Measurements from ENCODE around the gene METTL16. TPM values are rescaled to one million over a fixed set of nuclear protein-coding genes. Genes with fewer than 3 reads are reported as not detected.
"Not testable (repeated sequence)": the region's sequence is repeated elsewhere in the genome, so short reads cannot be mapped to it uniquely, and the experiment has no call there.

Gene METTL16
- total RNA-seq, 4 donors from 2014 or later: 16.1 to 141 (median 19.8) TPM

DNA sequence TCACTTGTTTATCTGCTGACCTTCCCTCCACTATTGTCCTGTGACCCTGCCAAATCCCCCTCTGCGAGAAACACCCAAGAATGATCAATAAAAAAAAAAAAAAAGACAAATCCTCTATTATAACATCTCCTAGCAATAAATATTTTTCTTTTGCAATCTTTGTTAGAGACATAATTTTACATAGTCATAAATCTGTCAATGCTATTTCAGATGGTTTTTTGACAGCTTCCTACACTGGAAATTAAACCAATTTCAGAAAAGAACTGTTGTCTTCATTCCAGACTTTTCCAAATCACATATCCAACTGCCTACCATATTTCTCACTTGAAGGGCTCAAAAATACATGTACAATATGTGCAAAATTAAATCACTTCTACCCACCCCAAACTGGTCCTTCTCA, 3.7 kb downstream of the METTL16 start:
- H3K27ac ChIP-seq: no peak overlapping the region
- in situ Hi-C loops (cut with MboI; ENCODE audit: low pct_ligation_motif_present in 1 of 4, low pct_unique_long_range_greater_than_20kb in 1 of 4, low sequenced_read_pairs in 3 of 4): no loop called here
- WGBS, 2 donors (ENCODE audit: low coverage in 1 of 2): 40 to 67% methylated on average over 1 of the region's 1 CpG
- H3K4me1 ChIP-seq: peaks cover 11 to 21% (median 12%) of the 10 kb centered on the region in 4 donors
- H3K9me3 ChIP-seq: no peaks in the 10 kb centered on the region
- intact Hi-C loops (cut with DNase I; ENCODE audit: low total_unique reads): no loop called here
- TF ChIP-seq, protein P1, sequence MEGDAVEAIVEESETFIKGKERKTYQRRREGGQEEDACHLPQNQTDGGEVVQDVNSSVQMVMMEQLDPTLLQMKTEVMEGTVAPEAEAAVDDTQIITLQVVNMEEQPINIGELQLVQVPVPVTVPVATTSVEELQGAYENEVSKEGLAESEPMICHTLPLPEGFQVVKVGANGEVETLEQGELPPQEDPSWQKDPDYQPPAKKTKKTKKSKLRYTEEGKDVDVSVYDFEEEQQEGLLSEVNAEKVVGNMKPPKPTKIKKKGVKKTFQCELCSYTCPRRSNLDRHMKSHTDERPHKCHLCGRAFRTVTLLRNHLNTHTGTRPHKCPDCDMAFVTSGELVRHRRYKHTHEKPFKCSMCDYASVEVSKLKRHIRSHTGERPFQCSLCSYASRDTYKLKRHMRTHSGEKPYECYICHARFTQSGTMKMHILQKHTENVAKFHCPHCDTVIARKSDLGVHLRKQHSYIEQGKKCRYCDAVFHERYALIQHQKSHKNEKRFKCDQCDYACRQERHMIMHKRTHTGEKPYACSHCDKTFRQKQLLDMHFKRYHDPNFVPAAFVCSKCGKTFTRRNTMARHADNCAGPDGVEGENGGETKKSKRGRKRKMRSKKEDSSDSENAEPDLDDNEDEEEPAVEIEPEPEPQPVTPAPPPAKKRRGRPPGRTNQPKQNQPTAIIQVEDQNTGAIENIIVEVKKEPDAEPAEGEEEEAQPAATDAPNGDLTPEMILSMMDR (IDR thresholded peaks at IDR 0.05): no peak
- TF ChIP-seq EP300 (IDR thresholded peaks at IDR 0.05; ENCODE audit: low read depth) (no peak), POLR2A (IDR thresholded peaks at IDR 0.05) (no peak), POLR2AphosphoS5 (IDR thresholded peaks at IDR 0.05) (no peak)
- no peak for DNase-seq
- no peak overlapping the region for H3K4me3 ChIP-seq
- no peaks in the 10 kb centered on the region for H3K36me3 ChIP-seq
- no peaks in the 10 kb centered on the region for H3K27me3 ChIP-seq

- WGBS, 2 donors (ENCODE audit: low coverage in 1 of 2): no CpG with 5 or more reads among the region's 29 CpGs
- H3K9me3 ChIP-seq; H3K27me3 ChIP-seq; H3K27ac ChIP-seq; intact Hi-C loops (cut with DNase I; ENCODE audit: low total_unique reads); DNase-seq; H3K4me3 ChIP-seq; H3K36me3 ChIP-seq; in situ Hi-C loops (cut with MboI; ENCODE audit: low pct_ligation_motif_present in 1 of 4, low pct_unique_long_range_greater_than_20kb in 1 of 4, low sequenced_read_pairs in 3 of 4): not testable (repeated sequence)
- peaks cover 11 to 18% (median 12%) of the 10 kb centered on the region in 4 donors for H3K4me1 ChIP-seq
Observed at GRCh38 chr17:2507015-2507414, 4.7 kb downstream of the METTL16 start.

GRCh38 chr17:2503627-2504026, 8.1 kb downstream of the METTL16 start:
- DNase-seq: no peak
- Histone ChIP-seq H3K4me3 (no peak overlapping the region), H3K4me1 (no peaks in the 10 kb centered on the region), H3K27ac (no peak overlapping the region), H3K27me3 (no peaks in the 10 kb centered on the region), H3K36me3 (peaks cover 0 to 11% (median 5%) of the 10 kb centered on the region in 4 donors), H3K9me3 (no peaks in the 10 kb centered on the region)
- WGBS, 2 donors (ENCODE audit: low coverage in 1 of 2): 72 to 82% methylated on average over 5 of the region's 5 CpGs
- intact Hi-C loops (cut with DNase I; ENCODE audit: low total_unique reads): no loop called here
- TF ChIP-seq EP300 (IDR thresholded peaks at IDR 0.05; ENCODE audit: low read depth) (no peak), POLR2AphosphoS5 (IDR thresholded peaks at IDR 0.05) (no peak), POLR2A (IDR thresholded peaks at IDR 0.05) (no peak)
- TF ChIP-seq, protein P1 (IDR thresholded peaks at IDR 0.05): no peak
- in situ Hi-C loops (cut with MboI; ENCODE audit: low pct_ligation_motif_present in 1 of 4, low pct_unique_long_range_greater_than_20kb in 1 of 4, low sequenced_read_pairs in 3 of 4): no loop called here

DNA sequence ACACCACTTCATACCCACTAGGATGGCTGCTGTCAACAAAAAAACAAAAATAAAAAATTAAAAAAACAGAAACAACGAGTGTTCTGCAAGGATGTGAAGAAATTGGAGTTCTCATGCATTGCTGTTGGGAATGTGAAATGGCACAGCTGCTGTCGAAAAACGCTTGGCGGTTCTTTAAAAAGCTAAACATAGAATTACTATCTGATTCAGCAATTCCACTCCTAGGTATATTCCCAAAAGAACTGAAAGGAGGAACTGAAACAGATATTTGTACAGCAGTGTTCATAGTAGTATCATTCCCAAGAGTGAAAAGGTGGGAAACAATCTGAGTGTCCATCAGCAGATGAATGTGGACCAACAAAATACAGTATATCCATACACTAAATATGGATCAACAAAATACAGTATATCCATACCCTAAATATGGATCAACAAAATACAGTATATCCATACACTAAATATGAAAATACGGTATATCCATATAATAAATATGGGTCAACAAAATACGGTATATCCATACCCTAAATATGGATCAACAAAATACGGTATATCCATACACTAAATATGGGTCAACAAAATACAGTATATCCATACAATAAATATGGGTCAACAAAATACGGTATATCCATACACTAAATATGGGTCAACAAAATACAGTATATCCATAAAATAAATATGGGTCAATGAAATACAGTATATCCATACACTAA, 8.7 kb downstream of the METTL16 start:
- H3K4me1 ChIP-seq: no peaks in the 10 kb centered on the region
- H3K36me3 ChIP-seq: peaks cover 0 to 11% (median 5%) of the 10 kb centered on the region in 4 donors
- 87 to 95% methylated on average over 8 of the region's 8 CpGs for WGBS, 2 donors (ENCODE audit: low coverage in 1 of 2)
- in situ Hi-C loops (cut with MboI; ENCODE audit: low pct_ligation_motif_present in 1 of 4, low pct_unique_long_range_greater_than_20kb in 1 of 4, low sequenced_read_pairs in 3 of 4) (no loop called here), intact Hi-C loops (cut with DNase I; ENCODE audit: low total_unique reads) (no loop called here)
- H3K9me3 ChIP-seq: no peaks in the 10 kb centered on the region
- no peak overlapping the region for H3K4me3 ChIP-seq
- TF ChIP-seq POLR2A (IDR thresholded peaks at IDR 0.05) (no peak), EP300 (IDR thresholded peaks at IDR 0.05; ENCODE audit: low read depth) (no peak), POLR2AphosphoS5 (IDR thresholded peaks at IDR 0.05) (no peak)
- TF ChIP-seq, protein P1 (IDR thresholded peaks at IDR 0.05): no peak
- H3K27me3 ChIP-seq: no peaks in the 10 kb centered on the region
- DNase-seq: no peak
- no peak overlapping the region for H3K27ac ChIP-seq

- intact Hi-C loops (cut with DNase I; ENCODE audit: low total_unique reads): no loop called here
- in situ Hi-C loops (cut with MboI; ENCODE audit: low pct_ligation_motif_present in 1 of 4, low pct_unique_long_range_greater_than_20kb in 1 of 4, low sequenced_read_pairs in 3 of 4): no loop called here
Observed at GRCh38 chr17:2500446-2500845, 11.2 kb downstream of the METTL16 start.

GRCh38 chr17:2489286-2489685, 22.4 kb downstream of the METTL16 start:
- H3K4me3 ChIP-seq; H3K27ac ChIP-seq; H3K9me3 ChIP-seq; H3K36me3 ChIP-seq; in situ Hi-C loops (cut with MboI; ENCODE audit: low pct_ligation_motif_present in 1 of 4, low pct_unique_long_range_greater_than_20kb in 1 of 4, low sequenced_read_pairs in 3 of 4); DNase-seq; intact Hi-C loops (cut with DNase I; ENCODE audit: low total_unique reads); H3K27me3 ChIP-seq: not testable (repeated sequence)
- WGBS, 2 donors (ENCODE audit: low coverage in 1 of 2): 72 to 90% methylated on average over 4 to 15 of the region's 15 CpGs
- H3K4me1 ChIP-seq: peaks cover 0 to 25% (median 6%) of the 10 kb centered on the region in 4 donors

More at GRCh38 chr17:2500446-2500845, 11.2 kb downstream of the METTL16 start:
- 84% methylated on average over 8 of the region's 8 CpGs; no CpG with 5 or more reads in 1 of the 2 donors for WGBS, 2 donors (ENCODE audit: low coverage in 1 of 2)
- H3K4me1 ChIP-seq: no peaks in the 10 kb centered on the region
- H3K9me3 ChIP-seq: no peaks in the 10 kb centered on the region
- DNase-seq: no peak
- no peaks in the 10 kb centered on the region for H3K27me3 ChIP-seq
- no peak overlapping the region for H3K4me3 ChIP-seq
- H3K36me3 ChIP-seq: peaks cover 0 to 14% (median 6%) of the 10 kb centered on the region in 4 donors
- TF ChIP-seq POLR2A (IDR thresholded peaks at IDR 0.05) (no peak), EP300 (IDR thresholded peaks at IDR 0.05; ENCODE audit: low read depth) (no peak), POLR2AphosphoS5 (IDR thresholded peaks at IDR 0.05) (no peak)
- TF ChIP-seq, protein P1 (IDR thresholded peaks at IDR 0.05): no peak
- no peak overlapping the region for H3K27ac ChIP-seq
